Measurements from ENCODE around the gene DEPDC1B.
A peak's percentile ranks its signal among the peaks of the same experiment; 100 is the strongest.

GRCh38 chr5:60700416-60700757, 421 bp upstream of the DEPDC1B start:
- TF ChIP-seq, protein P1, sequence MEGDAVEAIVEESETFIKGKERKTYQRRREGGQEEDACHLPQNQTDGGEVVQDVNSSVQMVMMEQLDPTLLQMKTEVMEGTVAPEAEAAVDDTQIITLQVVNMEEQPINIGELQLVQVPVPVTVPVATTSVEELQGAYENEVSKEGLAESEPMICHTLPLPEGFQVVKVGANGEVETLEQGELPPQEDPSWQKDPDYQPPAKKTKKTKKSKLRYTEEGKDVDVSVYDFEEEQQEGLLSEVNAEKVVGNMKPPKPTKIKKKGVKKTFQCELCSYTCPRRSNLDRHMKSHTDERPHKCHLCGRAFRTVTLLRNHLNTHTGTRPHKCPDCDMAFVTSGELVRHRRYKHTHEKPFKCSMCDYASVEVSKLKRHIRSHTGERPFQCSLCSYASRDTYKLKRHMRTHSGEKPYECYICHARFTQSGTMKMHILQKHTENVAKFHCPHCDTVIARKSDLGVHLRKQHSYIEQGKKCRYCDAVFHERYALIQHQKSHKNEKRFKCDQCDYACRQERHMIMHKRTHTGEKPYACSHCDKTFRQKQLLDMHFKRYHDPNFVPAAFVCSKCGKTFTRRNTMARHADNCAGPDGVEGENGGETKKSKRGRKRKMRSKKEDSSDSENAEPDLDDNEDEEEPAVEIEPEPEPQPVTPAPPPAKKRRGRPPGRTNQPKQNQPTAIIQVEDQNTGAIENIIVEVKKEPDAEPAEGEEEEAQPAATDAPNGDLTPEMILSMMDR (IDR thresholded peaks at IDR 0.05): no peak
- TF ChIP-seq POLR2A (IDR thresholded peaks at IDR 0.05): peak; percentile 6
